Mesenchymal stem cell (in vitro differentiated cells and primary cell): Measurements from ENCODE around the gene DPYSL5.

ENCODE experiments used
- DNase-seq: peaks from one replicate; pipeline ENCODE4 v3.0.0-alpha.2; 2013
- H2AFZ ChIP-seq: one replicate; pipeline ENCODE4 v1.6.1; 2013; ENCODE audit warnings: low read depth, mild to moderate bottlenecking, control low read depth, inconsistent platforms, low read length, moderate library complexity
- H2AK5ac ChIP-seq: 2 replicates; pipeline ENCODE4 v1.6.1; 2013; ENCODE audit warnings: low read length, moderate library complexity, mild to moderate bottlenecking, inconsistent platforms; ENCODE audit not compliant: severe bottlenecking
- H2BK120ac ChIP-seq: one replicate; pipeline ENCODE4 v1.6.1; 2013; ENCODE audit warnings: low read depth, mild to moderate bottlenecking, inconsistent platforms, low read length, moderate library complexity
- H2BK12ac ChIP-seq, 2 experiments: one replicate each; pipeline ENCODE4 v1.6.1; 2013; ENCODE audit warnings: inconsistent platforms in 2 of 2, low read length in 2 of 2, mild to moderate bottlenecking in 2 of 2, moderate library complexity in 2 of 2, control low read depth in 1 of 2
- H2BK15ac ChIP-seq: one replicate; pipeline ENCODE4 v1.6.1; 2013; ENCODE audit warnings: mild to moderate bottlenecking, low read depth, inconsistent platforms; ENCODE audit not compliant: poor library complexity, severe bottlenecking
- H2BK5ac ChIP-seq: 2 replicates; pipeline ENCODE4 v1.6.1; 2013; ENCODE audit warnings: low read depth, mild to moderate bottlenecking, low read length, control low read depth, inconsistent platforms; ENCODE audit not compliant: poor library complexity, severe bottlenecking
- H3K14ac ChIP-seq, 2 experiments: one replicate each; pipeline ENCODE4 v1.6.1; 2013; ENCODE audit warnings: inconsistent platforms in 2 of 2, low read length in 2 of 2, control low read depth in 1 of 2, mild to moderate bottlenecking in 1 of 2, moderate library complexity in 1 of 2
- H3K18ac ChIP-seq, 2 experiments: one replicate each; pipeline ENCODE4 v1.6.1; 2013; ENCODE audit warnings: inconsistent platforms in 2 of 2, low read length in 2 of 2, control low read depth in 1 of 2, low read depth in 1 of 2, mild to moderate bottlenecking in 1 of 2
- H3K23ac ChIP-seq, 2 experiments: one replicate each; pipeline ENCODE4 v1.6.1; 2013; ENCODE audit warnings: inconsistent platforms in 2 of 2, low read length in 2 of 2, mild to moderate bottlenecking in 2 of 2, moderate library complexity in 2 of 2, control low read depth in 1 of 2
- H3K27ac ChIP-seq: 2 replicates; pipeline ENCODE4 v1.5.1; 2013; ENCODE audit warnings: mild to moderate bottlenecking, moderate library complexity, low read length, control low read depth, inconsistent platforms; ENCODE audit not compliant: poor library complexity, severe bottlenecking
- H3K27me3 ChIP-seq, 2 experiments: 2 replicates each; pipeline versions ENCODE4 v1.6.1 to v1.7.0; 2013; ENCODE audit warnings: low read length in 2 of 2, mild to moderate bottlenecking in 2 of 2, moderate library complexity in 2 of 2, control low read depth in 1 of 2, inconsistent platforms in 1 of 2; ENCODE audit not compliant: control insufficient read depth in 1 of 2, insufficient read depth in 1 of 2
- H3K36me3 ChIP-seq, 2 experiments: 2 replicates each; pipeline versions ENCODE4 v1.6.1 to v1.7.0; 2013; ENCODE audit warnings: low read length in 2 of 2, control low read depth in 1 of 2, inconsistent platforms in 1 of 2, low read depth in 1 of 2, mild to moderate bottlenecking in 1 of 2; ENCODE audit not compliant: insufficient read depth in 2 of 2, control insufficient read depth in 1 of 2
- H3K4ac ChIP-seq, 2 experiments: one replicate each; pipeline ENCODE4 v1.6.1; 2013; ENCODE audit warnings: inconsistent platforms in 2 of 2, low read length in 2 of 2, mild to moderate bottlenecking in 2 of 2, moderate library complexity in 2 of 2, control low read depth in 1 of 2, low read depth in 1 of 2
- H3K4me1 ChIP-seq: 2 replicates; pipeline ENCODE4 v1.6.1; 2013; ENCODE audit warnings: low read depth, low read length, control low read depth; ENCODE audit not compliant: control insufficient read depth, insufficient read depth
- H3K4me2 ChIP-seq: 2 replicates; pipeline ENCODE4 v1.6.1; 2013; ENCODE audit warnings: low read length, mild to moderate bottlenecking, inconsistent platforms; ENCODE audit not compliant: poor library complexity, severe bottlenecking
- H3K4me3 ChIP-seq, 2 experiments: 2 replicates each; pipeline versions ENCODE4 v1.5.1 to v1.7.0; 2013; ENCODE audit warnings: low read length in 2 of 2, mild to moderate bottlenecking in 2 of 2, control low read depth in 1 of 2, low read depth in 1 of 2; ENCODE audit not compliant: insufficient read depth in 1 of 2
- H3K79me1 ChIP-seq: replicated peaks from 2 replicates; pipeline ENCODE4 v1.6.1; 2013; ENCODE audit warnings: mild to moderate bottlenecking, control low read depth, low read length, inconsistent platforms; ENCODE audit not compliant: poor library complexity, severe bottlenecking
- H3K9ac ChIP-seq: 2 replicates; pipeline ENCODE4 v1.7.0; 2013; ENCODE audit warnings: mild to moderate bottlenecking, low read length, moderate library complexity
- H3K9me3 ChIP-seq: 2 replicates; pipeline ENCODE4 v1.7.0; 2013; ENCODE audit warnings: mild to moderate bottlenecking, low read length; ENCODE audit not compliant: control insufficient read depth
- H4K8ac ChIP-seq: one replicate; pipeline ENCODE4 v1.6.1; 2013; ENCODE audit warnings: inconsistent platforms, mild to moderate bottlenecking, low read length, moderate library complexity
- H4K91ac ChIP-seq: one replicate; pipeline ENCODE4 v1.6.1; 2013; ENCODE audit warnings: mild to moderate bottlenecking, low read length, inconsistent platforms
- WGBS: methylation state at CpG from one replicate; pipeline ENCODE4 v1.1.7; 2013; ENCODE audit warnings: mixed read lengths; 5-methylcytosine and 5-hydroxymethylcytosine counted together

DPYSL5 gene

GRCh38 chr2:26875808-26876207 lies 27.9 kb downstream of the DPYSL5 start:
- no peak overlapping the region for H2BK12ac ChIP-seq
- H2BK120ac ChIP-seq, result no peak overlapping the region
- H3K9me3 ChIP-seq, result no peaks in the 10 kb centered on the region
- H2AFZ ChIP-seq, result no peak overlapping the region
- no peak overlapping the region for H2AK5ac ChIP-seq
- H3K79me1 ChIP-seq, result no peaks in the 10 kb centered on the region
- no peak overlapping the region for H3K9ac ChIP-seq
- no peak overlapping the region for H3K23ac ChIP-seq
- no peak overlapping the region for H2BK5ac ChIP-seq
- no peak overlapping the region for H3K27ac ChIP-seq
- H3K4me1 ChIP-seq, result peaks cover 1% of the 10 kb centered on the region
- no peak overlapping the region for H3K4ac ChIP-seq
- H3K14ac ChIP-seq, result no peak overlapping the region
- no peak overlapping the region for H3K18ac ChIP-seq
- DNase-seq, result no peak
- H3K27me3 ChIP-seq, result peaks cover 41 to 66% of the 10 kb centered on the region in 2 experiments
- 73% methylated on average over 3 of the region's 3 CpGs for WGBS
- no peaks in the 10 kb centered on the region for H3K36me3 ChIP-seq
- no peak overlapping the region for H4K91ac ChIP-seq
- no peak overlapping the region for H2BK15ac ChIP-seq
- no peak overlapping the region for H3K4me2 ChIP-seq
- no peak overlapping the region for H3K4me3 ChIP-seq
- H4K8ac ChIP-seq, result no peak overlapping the region

- Histone ChIP-seq H3K36me3 (no peaks in the 10 kb centered on the region), H3K4me3 (no peak overlapping the region), H3K27ac (no peak overlapping the region), H3K4ac (no peak overlapping the region), H3K4me1 (no peaks in the 10 kb centered on the region), H3K9me3 (no peaks in the 10 kb centered on the region), H2BK12ac (no peak overlapping the region), H3K18ac (no peak overlapping the region), H3K23ac (no peak overlapping the region), H3K9ac (no peak overlapping the region), H3K27me3 (peaks cover 45 to 66% of the 10 kb centered on the region in 2 experiments), H4K8ac (no peak overlapping the region), H4K91ac (no peak overlapping the region), H3K14ac (no peak overlapping the region), H3K79me1 (no peaks in the 10 kb centered on the region), H2BK15ac (no peak overlapping the region), H2AFZ (no peak overlapping the region), H2BK120ac (no peak overlapping the region), H2AK5ac (no peak overlapping the region), H3K4me2 (no peak overlapping the region), H2BK5ac (no peak overlapping the region)
- WGBS, result 81% methylated on average over 7 of the region's 7 CpGs
- no peak for DNase-seq
Measured at GRCh38 chr2:26876260-26876659, 28.3 kb downstream of the DPYSL5 start.

GRCh38 chr2:26877276-26877675 lies 29.3 kb downstream of the DPYSL5 start:
- no peak overlapping the region for H3K4me2 ChIP-seq
- H3K4ac ChIP-seq, result no peak overlapping the region
- H3K79me1 ChIP-seq, result no peaks in the 10 kb centered on the region
- no peak overlapping the region for H4K91ac ChIP-seq
- no peak overlapping the region for H2AK5ac ChIP-seq
- no peak overlapping the region for H3K4me3 ChIP-seq
- no peak overlapping the region for H2BK120ac ChIP-seq
- H4K8ac ChIP-seq, result no peak overlapping the region
- H2BK15ac ChIP-seq, result no peak overlapping the region
- H2AFZ ChIP-seq, result no peak overlapping the region
- no peak overlapping the region for H2BK5ac ChIP-seq
- H3K27ac ChIP-seq, result no peak overlapping the region
- no peak for DNase-seq
- H3K36me3 ChIP-seq, result no peaks in the 10 kb centered on the region
- H3K27me3 ChIP-seq, result peaks cover 43 to 72% of the 10 kb centered on the region in 2 experiments
- H3K23ac ChIP-seq, result no peak overlapping the region
- 84% methylated on average over 2 of the region's 2 CpGs for WGBS
- H3K4me1 ChIP-seq, result no peaks in the 10 kb centered on the region
- H3K9me3 ChIP-seq, result no peaks in the 10 kb centered on the region
- no peak overlapping the region for H3K14ac ChIP-seq
- H3K18ac ChIP-seq, result no peak overlapping the region
- H3K9ac ChIP-seq, result no peak overlapping the region
- H2BK12ac ChIP-seq, result no peak overlapping the region

- H3K4me3 ChIP-seq, result no peak overlapping the region
- H3K79me1 ChIP-seq, result no peaks in the 10 kb centered on the region
- no peak overlapping the region for H3K18ac ChIP-seq
- no peak overlapping the region for H3K27ac ChIP-seq
- no peak overlapping the region for H2AFZ ChIP-seq
- no peak overlapping the region for H2BK120ac ChIP-seq
- H3K4ac ChIP-seq, result no peak overlapping the region
- H4K8ac ChIP-seq, result no peak overlapping the region
- H4K91ac ChIP-seq, result no peak overlapping the region
- no peaks in the 10 kb centered on the region for H3K9me3 ChIP-seq
- H2AK5ac ChIP-seq, result no peak overlapping the region
- H3K4me1 ChIP-seq, result no peaks in the 10 kb centered on the region
- no peak overlapping the region for H2BK5ac ChIP-seq
- H2BK12ac ChIP-seq, result no peak overlapping the region
- no peak overlapping the region for H3K23ac ChIP-seq
- peaks cover 40 to 74% of the 10 kb centered on the region in 2 experiments for H3K27me3 ChIP-seq
- H3K9ac ChIP-seq, result no peak overlapping the region
- H2BK15ac ChIP-seq, result no peak overlapping the region
- no peak overlapping the region for H3K14ac ChIP-seq
- H3K36me3 ChIP-seq, result no peaks in the 10 kb centered on the region
- H3K4me2 ChIP-seq, result no peak overlapping the region
- 59% methylated on average over 2 of the region's 2 CpGs for WGBS
- DNase-seq, result no peak
Measured at GRCh38 chr2:26880161-26880560, 32.2 kb downstream of the DPYSL5 start.
